Measurements from ENCODE around the gene FBN2.

GRCh38 chr5:128362370-128362769, 175.7 kb downstream of the FBN2 start:
- TF ChIP-seq, protein P1, sequence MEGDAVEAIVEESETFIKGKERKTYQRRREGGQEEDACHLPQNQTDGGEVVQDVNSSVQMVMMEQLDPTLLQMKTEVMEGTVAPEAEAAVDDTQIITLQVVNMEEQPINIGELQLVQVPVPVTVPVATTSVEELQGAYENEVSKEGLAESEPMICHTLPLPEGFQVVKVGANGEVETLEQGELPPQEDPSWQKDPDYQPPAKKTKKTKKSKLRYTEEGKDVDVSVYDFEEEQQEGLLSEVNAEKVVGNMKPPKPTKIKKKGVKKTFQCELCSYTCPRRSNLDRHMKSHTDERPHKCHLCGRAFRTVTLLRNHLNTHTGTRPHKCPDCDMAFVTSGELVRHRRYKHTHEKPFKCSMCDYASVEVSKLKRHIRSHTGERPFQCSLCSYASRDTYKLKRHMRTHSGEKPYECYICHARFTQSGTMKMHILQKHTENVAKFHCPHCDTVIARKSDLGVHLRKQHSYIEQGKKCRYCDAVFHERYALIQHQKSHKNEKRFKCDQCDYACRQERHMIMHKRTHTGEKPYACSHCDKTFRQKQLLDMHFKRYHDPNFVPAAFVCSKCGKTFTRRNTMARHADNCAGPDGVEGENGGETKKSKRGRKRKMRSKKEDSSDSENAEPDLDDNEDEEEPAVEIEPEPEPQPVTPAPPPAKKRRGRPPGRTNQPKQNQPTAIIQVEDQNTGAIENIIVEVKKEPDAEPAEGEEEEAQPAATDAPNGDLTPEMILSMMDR (IDR thresholded peaks at IDR 0.05), result no peak
- TF ChIP-seq POLR2AphosphoS5 (IDR thresholded peaks at IDR 0.05), result no peak
- no peak for TF ChIP-seq POLR2A (IDR thresholded peaks at IDR 0.05; ENCODE audit: low read depth)

Measured in esophagus muscularis mucosa (tissue), 3 donors.